ENCODE measurements around the gene PPP1R13B. TPM values are rescaled to one million over a fixed set of nuclear protein-coding genes. Genes with fewer than 3 reads are reported as not detected.
A peak's percentile ranks its signal among the peaks of the same experiment; 100 is the strongest.

PPP1R13B gene
- total RNA-seq, 2 donors from 2014 or later = 15.6 to 17.5 TPM

- H3K27me3 Mint-ChIP-seq (ENCODE audit: insufficient read depth) = peaks cover 6% of the 10 kb centered on the region
Observed at GRCh38 chr14:103857256-103857655, 9.9 kb upstream of the PPP1R13B start.

GRCh38 chr14:103856607-103857006, 9.2 kb upstream of the PPP1R13B start:
- H3K27ac Mint-ChIP-seq = no peak overlapping the region
- no peak overlapping the region for H3K4me3 ChIP-seq (ENCODE audit: low read length)
- peaks cover 6% of the 10 kb centered on the region for H3K27me3 Mint-ChIP-seq (ENCODE audit: insufficient read depth)
- DNase-seq = no peak
- no peak overlapping the region for H3K4me3 Mint-ChIP-seq
- H3K9me3 Mint-ChIP-seq = no peaks in the 10 kb centered on the region
- H3K4me1 Mint-ChIP-seq = peaks cover 20% of the 10 kb centered on the region
- TF ChIP-seq CTCF (conservative IDR thresholded peaks at IDR 0.05) = no peak
- WGBS, 2 experiments (ENCODE audit: insufficient coverage in 1 of 2, insufficient read length in 1 of 2) = 75% methylated on average over 4 to 7 of the region's 7 CpGs
- no peaks in the 10 kb centered on the region for H3K36me3 ChIP-seq (ENCODE audit: control insufficient read depth, insufficient read depth, low read length)
- no peaks in the 10 kb centered on the region for H3K9me3 ChIP-seq (ENCODE audit: control insufficient read depth, low read length)
- H3K27ac ChIP-seq (ENCODE audit: low read depth, low read length) = no peak overlapping the region
- no peaks in the 10 kb centered on the region for H3K27me3 ChIP-seq (ENCODE audit: control insufficient read depth, insufficient read depth, low read length, poor library complexity, severe bottlenecking)
- no peak overlapping the region for H3K9ac ChIP-seq (ENCODE audit: extremely low read depth, low read length, poor library complexity, severe bottlenecking)
- no peaks in the 10 kb centered on the region for H3K36me3 Mint-ChIP-seq (ENCODE audit: low read depth)
- peaks cover 8% of the 10 kb centered on the region for H3K4me1 ChIP-seq (ENCODE audit: control insufficient read depth, insufficient read depth, low read length)

More at GRCh38 chr14:103857256-103857655, 9.9 kb upstream of the PPP1R13B start:
- no peak for DNase-seq
- no peak overlapping the region for H3K9ac ChIP-seq (ENCODE audit: extremely low read depth, low read length, poor library complexity, severe bottlenecking)
- TF ChIP-seq CTCF (conservative IDR thresholded peaks at IDR 0.05) = no peak
- H3K4me1 ChIP-seq (ENCODE audit: control insufficient read depth, insufficient read depth, low read length) = peaks cover 8% of the 10 kb centered on the region
- H3K36me3 Mint-ChIP-seq (ENCODE audit: low read depth) = no peaks in the 10 kb centered on the region
- H3K4me3 ChIP-seq (ENCODE audit: low read length) = no peak overlapping the region
- 77 to 94% methylated on average over 2 to 6 of the region's 6 CpGs for WGBS, 2 experiments (ENCODE audit: insufficient coverage in 1 of 2, insufficient read length in 1 of 2)
- no peak overlapping the region for H3K27ac Mint-ChIP-seq
- no peak overlapping the region for H3K4me3 Mint-ChIP-seq
- peaks cover 20% of the 10 kb centered on the region for H3K4me1 Mint-ChIP-seq
- H3K36me3 ChIP-seq (ENCODE audit: control insufficient read depth, insufficient read depth, low read length) = no peaks in the 10 kb centered on the region
- no peak overlapping the region for H3K27ac ChIP-seq (ENCODE audit: low read depth, low read length)
- no peaks in the 10 kb centered on the region for H3K9me3 ChIP-seq (ENCODE audit: control insufficient read depth, low read length)
- H3K27me3 ChIP-seq (ENCODE audit: control insufficient read depth, insufficient read depth, low read length, poor library complexity, severe bottlenecking) = no peaks in the 10 kb centered on the region
- H3K9me3 Mint-ChIP-seq = no peaks in the 10 kb centered on the region

- peaks cover 8% of the 10 kb centered on the region for H3K4me1 ChIP-seq (ENCODE audit: control insufficient read depth, insufficient read depth, low read length)
- H3K9ac ChIP-seq (ENCODE audit: extremely low read depth, low read length, poor library complexity, severe bottlenecking) = no peak overlapping the region
- Mint-ChIP-seq H3K27me3 (ENCODE audit: insufficient read depth) (peaks cover 6% of the 10 kb centered on the region), H3K9me3 (no peaks in the 10 kb centered on the region), H3K4me3 (peak overlapping the region; percentile 43), H3K27ac (no peak overlapping the region), H3K36me3 (ENCODE audit: low read depth) (no peaks in the 10 kb centered on the region), H3K4me1 (peaks cover 20% of the 10 kb centered on the region)
- peak; percentile 48 for TF ChIP-seq CTCF (conservative IDR thresholded peaks at IDR 0.05)
- H3K27me3 ChIP-seq (ENCODE audit: control insufficient read depth, insufficient read depth, low read length, poor library complexity, severe bottlenecking) = no peaks in the 10 kb centered on the region
- peak; percentile 75 for DNase-seq
- no peak overlapping the region for H3K27ac ChIP-seq (ENCODE audit: low read depth, low read length)
- H3K4me3 ChIP-seq (ENCODE audit: low read length) = no peak overlapping the region
- 85 to 92% methylated on average over 7 to 8 of the region's 8 CpGs for WGBS, 2 experiments (ENCODE audit: insufficient coverage in 1 of 2, insufficient read length in 1 of 2)
- no peaks in the 10 kb centered on the region for H3K36me3 ChIP-seq (ENCODE audit: control insufficient read depth, insufficient read depth, low read length)
- H3K9me3 ChIP-seq (ENCODE audit: control insufficient read depth, low read length) = no peaks in the 10 kb centered on the region
Observed at GRCh38 chr14:103856105-103856504, 8.7 kb upstream of the PPP1R13B start.
